Astrocyte of the spinal cord (primary cell): ENCODE data around the gene DEFB119.
"Not testable (repeated sequence)": the region's sequence is repeated elsewhere in the genome, so short reads cannot be mapped to it uniquely, and the experiment has no call there.

Source experiments
- DNase-seq: peaks from one replicate; pipeline ENCODE4 v3.0.0; 2011; ENCODE audit warnings: low read depth, low spot score
- H3K4me3 ChIP-seq: 2 replicates; pipeline ENCODE4 v1.5.1; 2011; ENCODE audit warnings: low read depth, mild to moderate bottlenecking, low read length, moderate library complexity
- in situ Hi-C: cut with HindIII; loops from 2 replicates; pipeline ENCODE4 v1.10.0; 2017; ENCODE audit warnings: low sequenced_read_pairs
- TF ChIP-seq, protein P1 (sequence below): IDR thresholded peaks from 2 replicates; pipeline ENCODE4 v1.5.1; 2012; ENCODE audit warnings: low read depth, mild to moderate bottlenecking, low read length, inconsistent platforms

DEFB119 gene

GRCh38 chr20:31390490-31390889, at the start of gene DEFB119:
Gene DEFB119, minus strand, starts transcription at chr20:31390590. Its CDS starts 107 bp downstream, at chr20:31390483.
- TF ChIP-seq, protein P1, sequence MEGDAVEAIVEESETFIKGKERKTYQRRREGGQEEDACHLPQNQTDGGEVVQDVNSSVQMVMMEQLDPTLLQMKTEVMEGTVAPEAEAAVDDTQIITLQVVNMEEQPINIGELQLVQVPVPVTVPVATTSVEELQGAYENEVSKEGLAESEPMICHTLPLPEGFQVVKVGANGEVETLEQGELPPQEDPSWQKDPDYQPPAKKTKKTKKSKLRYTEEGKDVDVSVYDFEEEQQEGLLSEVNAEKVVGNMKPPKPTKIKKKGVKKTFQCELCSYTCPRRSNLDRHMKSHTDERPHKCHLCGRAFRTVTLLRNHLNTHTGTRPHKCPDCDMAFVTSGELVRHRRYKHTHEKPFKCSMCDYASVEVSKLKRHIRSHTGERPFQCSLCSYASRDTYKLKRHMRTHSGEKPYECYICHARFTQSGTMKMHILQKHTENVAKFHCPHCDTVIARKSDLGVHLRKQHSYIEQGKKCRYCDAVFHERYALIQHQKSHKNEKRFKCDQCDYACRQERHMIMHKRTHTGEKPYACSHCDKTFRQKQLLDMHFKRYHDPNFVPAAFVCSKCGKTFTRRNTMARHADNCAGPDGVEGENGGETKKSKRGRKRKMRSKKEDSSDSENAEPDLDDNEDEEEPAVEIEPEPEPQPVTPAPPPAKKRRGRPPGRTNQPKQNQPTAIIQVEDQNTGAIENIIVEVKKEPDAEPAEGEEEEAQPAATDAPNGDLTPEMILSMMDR = no peak
- DNase-seq = no peak
- in situ Hi-C loops = no loop called here
- no peak within 1 kb of the TSS for H3K4me3 ChIP-seq

DNA sequence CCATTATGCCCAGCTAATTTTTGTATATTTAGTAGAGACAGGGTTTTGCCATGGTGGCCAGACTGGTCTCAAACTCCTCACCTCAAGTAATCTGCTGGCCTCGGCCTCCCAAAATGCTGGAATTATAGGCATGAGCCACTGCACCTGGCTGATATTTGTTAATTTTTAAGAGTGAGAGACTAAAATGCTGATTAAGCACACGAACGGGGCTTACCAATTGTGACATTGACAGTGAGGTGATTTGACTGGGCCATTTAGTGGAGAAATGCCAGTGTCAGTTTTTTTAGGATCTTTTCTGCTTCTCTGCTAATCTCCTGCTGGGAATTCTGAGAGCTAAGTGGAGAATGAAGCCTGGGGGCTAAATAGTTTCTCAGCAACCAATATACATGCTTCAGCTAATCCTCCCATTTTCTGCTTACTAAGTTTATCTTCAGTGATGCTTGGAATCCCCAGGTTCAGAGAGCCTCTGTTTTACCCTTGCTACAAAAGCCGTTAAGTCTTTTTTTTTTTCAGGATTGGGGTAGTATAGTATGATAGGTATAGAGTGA, 40.3 kb upstream of the DEFB119 start:
- in situ Hi-C loops = no loop called here
- H3K4me3 ChIP-seq = no peak overlapping the region
- TF ChIP-seq, protein P1 = no peak
- DNase-seq = no peak

- DNase-seq, in situ Hi-C loops, H3K4me3 ChIP-seq: not testable (repeated sequence)
Observed at GRCh38 chr20:31427576-31427975, 37.2 kb upstream of the DEFB119 start.

- DNase-seq, H3K4me3 ChIP-seq, in situ Hi-C loops: not testable (repeated sequence)
Observed at GRCh38 chr20:31426891-31427551, 36.6 kb upstream of the DEFB119 start.

GRCh38 chr20:31425797-31426196, 35.4 kb upstream of the DEFB119 start:
- DNase-seq = no peak
- TF ChIP-seq, protein P1 = no peak
- in situ Hi-C loops = no loop called here
- no peak overlapping the region for H3K4me3 ChIP-seq

DNA sequence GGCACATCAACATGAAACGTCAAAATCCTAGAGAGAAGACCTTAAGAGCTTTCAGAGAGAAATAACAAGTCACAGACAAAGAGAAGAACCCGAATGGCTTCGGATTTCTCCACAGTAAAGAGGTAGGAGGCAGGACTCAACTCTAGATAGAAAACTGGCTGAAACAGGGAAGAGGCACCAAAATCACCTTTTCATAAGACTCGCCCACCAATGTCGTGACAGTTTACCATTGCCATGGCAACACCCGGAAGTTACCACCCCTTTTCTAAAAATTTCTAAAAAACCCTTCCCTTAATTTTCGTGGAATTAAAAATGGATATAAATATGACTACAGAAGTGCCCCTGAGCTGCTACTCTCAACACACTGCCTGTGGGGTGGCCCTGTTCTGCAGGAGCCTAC, 27.9 kb upstream of the DEFB119 start:
- TF ChIP-seq, protein P1 = no peak
- in situ Hi-C loops = no loop called here
- DNase-seq = no peak
- H3K4me3 ChIP-seq = no peak overlapping the region

- TF ChIP-seq, protein P1 = no peak
- no peak for DNase-seq
- no peak overlapping the region for H3K4me3 ChIP-seq
- in situ Hi-C loops = no loop called here
Observed at GRCh38 chr20:31415653-31416052, 25.3 kb upstream of the DEFB119 start.
